HEK293T (cell line): ENCODE results near the gene ZDHHC8.

Source experiments
- ARNT ChIP-seq: fragments of 450-650 bp; IDR thresholded peaks from 2 replicates; pipeline ENCODE4 v1.6.1; 2017; ENCODE audit warnings: mild to moderate bottlenecking
- BHLHE40 ChIP-seq: fragments of 450-650 bp; IDR thresholded peaks from 2 replicates; pipeline ENCODE4 v1.6.1; 2016; ENCODE audit warnings: mild to moderate bottlenecking, moderate library complexity, borderline replicate concordance
- CTBP1 ChIP-seq: fragments of 450-650 bp; IDR thresholded peaks from 2 replicates; pipeline ENCODE4 v1.6.1; 2016; ENCODE audit warnings: borderline replicate concordance
- ELF4 ChIP-seq: fragments of 450-650 bp; IDR thresholded peaks from 2 replicates; pipeline ENCODE4 v1.6.1; 2017; ENCODE audit warnings: antibody characterized with exemption
- FOXA1 ChIP-seq: fragments of 450-650 bp; IDR thresholded peaks from 2 replicates; pipeline ENCODE4 v1.6.1; 2016; ENCODE audit warnings: mild to moderate bottlenecking
- FOXM1 ChIP-seq: fragments of 450-650 bp; IDR thresholded peaks from 2 replicates; pipeline ENCODE4 v1.6.1; 2017; ENCODE audit warnings: mild to moderate bottlenecking, borderline replicate concordance
- HDGF ChIP-seq: fragments of 450-650 bp; IDR thresholded peaks from 2 replicates; pipeline ENCODE4 v1.6.1; 2017; ENCODE audit warnings: antibody characterized with exemption, borderline replicate concordance
- LEF1 ChIP-seq: fragments of 450-650 bp; IDR thresholded peaks from 2 replicates; pipeline ENCODE4 v1.6.1; 2017; ENCODE audit warnings: mild to moderate bottlenecking, borderline replicate concordance
- NFRKB ChIP-seq: fragments of 450-650 bp; IDR thresholded peaks from 2 replicates; pipeline ENCODE4 v1.6.1; 2016; ENCODE audit warnings: mild to moderate bottlenecking, moderate library complexity
- PKNOX1 ChIP-seq: fragments of 450-650 bp; IDR thresholded peaks from 2 replicates; pipeline ENCODE4 v1.6.1; 2016
- SP1 ChIP-seq: fragments of 450-650 bp; IDR thresholded peaks from 2 replicates; pipeline ENCODE4 v1.6.1; 2017
- SUZ12 ChIP-seq: fragments of 450-650 bp; IDR thresholded peaks from 2 replicates; pipeline ENCODE4 v1.6.1; 2016; ENCODE audit warnings: mild to moderate bottlenecking
- ZNF384 ChIP-seq: fragments of 450-650 bp; IDR thresholded peaks from 2 replicates; pipeline ENCODE4 v1.6.1; 2016

- TF ChIP-seq PKNOX1 (no peak), ARNT (no peak), ZNF384 (no peak), FOXM1 (no peak), NFRKB (no peak), ELF4 (no peak), BHLHE40 (no peak), LEF1 (no peak), SUZ12 (no peak), CTBP1 (no peak), SP1 (no peak), HDGF (0 out of 2 replicates have a peak, but pooled peaks have one; percentile 66), FOXA1 (no peak)
Measured at GRCh38 chr22:20084547-20085413, 46.8 kb upstream of the ZDHHC8 start.
